Spleen (tissue), 11 donors: ENCODE results near the gene TNXB. TPM values are rescaled to one million over a fixed set of nuclear protein-coding genes. Genes with fewer than 3 reads are reported as not detected.

Experiments used
- DNase-seq: peaks from one replicate; pipeline ENCODE4 v3.0.0-alpha.2; 2020
- H3K27ac ChIP-seq, 8 donors: fragments of 200-600 bp; sonication (generic) in 7 of 8; 1 replicate in 4 of 8; 2 replicates in 4 of 8; pipeline versions ENCODE4 v1.5.0 to v1.8.0; 2016 to 2021; ENCODE audit warnings: inconsistent platforms in 4 of 8, mild to moderate bottlenecking in 4 of 8, moderate library complexity in 1 of 8
- H3K27me3 ChIP-seq, 7 donors: fragments of 200-600 bp; sonication (generic) in 6 of 7; replicated peaks in 1 of 7; 1 replicate in 4 of 7; 2 replicates in 3 of 7; pipeline versions ENCODE4 v1.5.0 to v1.8.0; 2016 to 2021; ENCODE audit warnings: inconsistent platforms in 3 of 7, mild to moderate bottlenecking in 1 of 7
- H3K36me3 ChIP-seq, 6 donors: fragments of 200-600 bp; sonication (generic) in 5 of 6; 1 replicate in 4 of 6; 2 replicates in 2 of 6; pipeline versions ENCODE4 v1.5.0 to v1.8.0; 2016 to 2021; ENCODE audit warnings: inconsistent platforms in 2 of 6
- H3K4me1 ChIP-seq, 6 donors: fragments of 200-600 bp; sonication (generic) in 5 of 6; 1 replicate in 3 of 6; 2 replicates in 3 of 6; pipeline versions ENCODE4 v1.5.0 to v1.8.0; 2016 to 2021; ENCODE audit warnings: inconsistent platforms in 3 of 6
- H3K4me3 ChIP-seq, 8 donors: fragments of 200-600 bp; sonication (generic) in 7 of 8; 1 replicate in 4 of 8; 2 replicates in 4 of 8; pipeline versions ENCODE4 v1.5.0 to v1.8.0; 2016 to 2021; ENCODE audit warnings: inconsistent platforms in 4 of 8, mild to moderate bottlenecking in 4 of 8, moderate library complexity in 2 of 8
- H3K9me3 ChIP-seq, 8 donors: fragments of 200-600 bp; sonication (generic) in 7 of 8; 1 replicate in 4 of 8; 2 replicates in 4 of 8; pipeline versions ENCODE4 v1.5.0 to v1.8.0; 2016 to 2021; ENCODE audit warnings: inconsistent platforms in 4 of 8
- POLR2A ChIP-seq, 3 donors: fragments of 450-650 bp; IDR thresholded peaks; one replicate each; pipeline ENCODE4 v1.5.1; 2017; ENCODE audit warnings: antibody characterized with exemption in 3 of 3, mild to moderate bottlenecking in 1 of 3
- POLR2AphosphoS5 ChIP-seq, 3 donors: sonication (generic); formaldehyde crosslinking; IDR thresholded peaks; one replicate each; pipeline ENCODE4 v1.5.1; 2017; ENCODE audit warnings: antibody characterized with exemption in 3 of 3
- WGBS, 5 donors: extraction: QIAGEN DNeasy Blood & Tissue Kit in 3 of 5; methylation state at CpG; one replicate each; pipeline versions ENCODE4 v1.1.5 to v1.1.7; 2013 to 2018; 5-methylcytosine and 5-hydroxymethylcytosine counted together
- intact Hi-C: fragments of 100-400 bp; cut with DNase I; formaldehyde crosslinking; loops from one replicate; pipeline ENCODE4 v1.15.0; 2023; ENCODE audit warnings: low total_unique reads
- polyA plus RNA-seq, 3 donors: library from polyadenylated mRNA; stranded (reverse); fragments of 200-250 nt; gene quantifications; one replicate each; pipeline ENCODE4 v1.2.1, GENCODE V29; 2013
- total RNA-seq, 7 donors: library from RNA; depleted of rRNA in 3 of 7; stranded (reverse); fragments of >200 nt in 3 of 7; fragmentation: NEBNext Ultra II Directional in 4 of 7; extraction: Animal tissue kit (Norgen Biotek cat#: 25700) in 4 of 7; gene quantifications; one replicate each; pipeline versions ENCODE4 v1.1.0 to v1.2.1, GENCODE V29; 2016 to 2021
- TF ChIP-seq, protein P1 (sequence below), 11 experiments: fragments of 200-600 bp in 7 of 11; fragments of 450-650 bp in 4 of 11; sonication (generic) in 4 of 11; IDR thresholded peaks in 8 of 11; conservative IDR thresholded peaks in 3 of 11; 1 replicate in 7 of 11; 2 replicates in 4 of 11; pipeline versions ENCODE4 v1.4.0 to v1.8.0; 2016 to 2021; ENCODE audit warnings: antibody characterized with exemption in 11 of 11, inconsistent platforms in 4 of 11, mild to moderate bottlenecking in 1 of 11
- donor health status: healthy with polysubstance abuse.
- donor health status: DM: no; HTN: no; CAD: no; lungs with moderate emphysema.
- donor health status: DM: no; HTN: no; CAD: no.
- donor health status: Bipolar disorder and iron deficiency.
- donor health status: healthy.
- donor health status: DM: no; HTN: no; CAD: no.
- donor health status: DM: yes; HTN: yes; CAD: no.

TNXB gene
- total and polyA plus RNA-seq, 10 donors: 13.7 to 117 (median 63.3) TPM

DNA sequence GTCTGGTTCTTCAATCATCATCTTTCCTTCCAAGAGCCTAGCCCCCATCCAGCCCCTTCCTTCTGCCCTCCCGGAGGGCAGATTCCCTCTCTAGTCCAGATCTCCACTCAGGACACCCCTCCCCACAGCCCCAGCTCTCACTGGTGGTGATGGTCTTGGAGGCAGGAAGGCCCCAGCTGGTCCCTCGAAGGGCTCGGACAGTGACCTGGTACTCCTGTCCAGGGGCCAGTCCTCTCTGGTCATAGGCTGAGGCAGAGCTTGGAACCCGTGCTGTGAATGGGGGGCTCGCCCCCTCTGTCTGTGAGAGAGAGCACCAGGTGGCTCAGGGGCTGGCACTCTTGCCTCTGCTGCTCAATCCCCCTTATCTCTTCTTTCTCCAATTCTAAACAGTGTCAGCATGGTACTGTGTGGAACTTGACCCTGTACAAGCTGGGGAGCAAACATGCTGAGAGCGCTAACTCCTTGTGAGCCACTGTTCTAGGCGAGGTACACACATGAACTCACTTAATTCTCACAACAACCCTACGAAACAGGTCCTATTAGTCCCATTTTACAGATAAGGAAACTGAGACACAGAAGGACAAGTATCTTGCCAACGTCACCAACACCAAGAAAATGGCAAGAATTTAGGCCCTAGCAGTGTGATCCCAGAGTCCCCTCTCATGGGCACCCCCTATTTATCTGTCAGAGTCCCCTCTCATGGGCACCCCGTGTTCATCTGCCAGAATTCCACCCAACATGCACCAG is 19.9 kb downstream of the TNXB start:
- WGBS, 5 donors: 85 to 93% (median 90%) methylated on average over 9 to 10 of the region's 10 CpGs
- H3K27ac ChIP-seq: peak overlapping the region in 2 of 8 donors; percentile 83 to 85
- no peak for TF ChIP-seq POLR2AphosphoS5 (IDR thresholded peaks at IDR 0.05)
- no peak for TF ChIP-seq POLR2A (IDR thresholded peaks at IDR 0.05)
- TF ChIP-seq, protein P1, sequence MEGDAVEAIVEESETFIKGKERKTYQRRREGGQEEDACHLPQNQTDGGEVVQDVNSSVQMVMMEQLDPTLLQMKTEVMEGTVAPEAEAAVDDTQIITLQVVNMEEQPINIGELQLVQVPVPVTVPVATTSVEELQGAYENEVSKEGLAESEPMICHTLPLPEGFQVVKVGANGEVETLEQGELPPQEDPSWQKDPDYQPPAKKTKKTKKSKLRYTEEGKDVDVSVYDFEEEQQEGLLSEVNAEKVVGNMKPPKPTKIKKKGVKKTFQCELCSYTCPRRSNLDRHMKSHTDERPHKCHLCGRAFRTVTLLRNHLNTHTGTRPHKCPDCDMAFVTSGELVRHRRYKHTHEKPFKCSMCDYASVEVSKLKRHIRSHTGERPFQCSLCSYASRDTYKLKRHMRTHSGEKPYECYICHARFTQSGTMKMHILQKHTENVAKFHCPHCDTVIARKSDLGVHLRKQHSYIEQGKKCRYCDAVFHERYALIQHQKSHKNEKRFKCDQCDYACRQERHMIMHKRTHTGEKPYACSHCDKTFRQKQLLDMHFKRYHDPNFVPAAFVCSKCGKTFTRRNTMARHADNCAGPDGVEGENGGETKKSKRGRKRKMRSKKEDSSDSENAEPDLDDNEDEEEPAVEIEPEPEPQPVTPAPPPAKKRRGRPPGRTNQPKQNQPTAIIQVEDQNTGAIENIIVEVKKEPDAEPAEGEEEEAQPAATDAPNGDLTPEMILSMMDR (IDR thresholded peaks at IDR 0.05 in 8 of 11, conservative IDR thresholded peaks at IDR 0.05 in 3 of 11): no peak
- H3K9me3 ChIP-seq: no peaks in the 10 kb centered on the region
- intact Hi-C loops: no loop called here
- H3K4me3 ChIP-seq: no peak overlapping the region
- DNase-seq: no peak
- H3K4me1 ChIP-seq: peaks cover 11 to 37% (median 21%) of the 10 kb centered on the region in 6 donors
- H3K36me3 ChIP-seq: peaks cover 0 to 2% (median 0%) of the 10 kb centered on the region in 6 donors
- H3K27me3 ChIP-seq: peaks cover 0 to 38% (median 13%) of the 10 kb centered on the region in 7 donors

DNA sequence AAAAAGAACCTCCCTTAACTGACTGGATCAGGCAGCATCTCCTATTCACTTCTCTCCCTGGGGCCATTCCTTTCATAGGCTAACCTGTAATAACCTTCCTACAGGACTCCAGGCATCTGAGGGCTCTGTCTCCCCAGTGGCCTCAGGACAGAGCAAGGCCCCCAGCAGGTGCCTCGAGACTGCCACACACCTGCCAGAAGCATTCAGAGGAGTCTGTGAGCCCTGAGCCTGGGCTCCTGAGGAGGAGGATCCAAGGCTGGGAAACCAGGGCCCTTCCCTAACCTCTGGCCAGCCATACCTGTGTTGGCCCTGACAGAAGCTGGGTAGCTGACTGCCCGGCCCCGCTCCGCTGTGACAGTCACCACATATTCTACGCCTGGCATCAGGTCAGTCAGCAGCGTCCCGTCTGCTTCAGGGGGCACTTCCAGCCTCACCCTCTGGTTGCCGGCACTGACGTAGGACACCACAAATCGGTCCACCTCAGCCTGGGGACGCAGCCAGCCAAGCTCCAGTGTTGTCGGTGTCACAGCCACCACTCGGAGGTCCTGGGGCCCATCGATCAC is 20.6 kb downstream of the TNXB start:
- peaks cover 0 to 42% (median 13%) of the 10 kb centered on the region in 7 donors for H3K27me3 ChIP-seq
- WGBS, 5 donors: 92 to 94% (median 93%) methylated on average over 14 of the region's 14 CpGs
- H3K27ac ChIP-seq: peak overlapping the region; percentile 59 to 89 (median 80)
- DNase-seq: no peak
- peaks cover 11 to 38% (median 21%) of the 10 kb centered on the region in 6 donors for H3K4me1 ChIP-seq
- no peak for TF ChIP-seq POLR2A (IDR thresholded peaks at IDR 0.05)
- TF ChIP-seq, protein P1 (IDR thresholded peaks at IDR 0.05 in 8 of 11, conservative IDR thresholded peaks at IDR 0.05 in 3 of 11): no peak
- TF ChIP-seq POLR2AphosphoS5 (IDR thresholded peaks at IDR 0.05): no peak
- peaks cover 0 to 9% (median 0%) of the 10 kb centered on the region in 6 donors for H3K36me3 ChIP-seq
- no peak overlapping the region for H3K4me3 ChIP-seq
- no peaks in the 10 kb centered on the region for H3K9me3 ChIP-seq
- intact Hi-C loops: no loop called here

DNA sequence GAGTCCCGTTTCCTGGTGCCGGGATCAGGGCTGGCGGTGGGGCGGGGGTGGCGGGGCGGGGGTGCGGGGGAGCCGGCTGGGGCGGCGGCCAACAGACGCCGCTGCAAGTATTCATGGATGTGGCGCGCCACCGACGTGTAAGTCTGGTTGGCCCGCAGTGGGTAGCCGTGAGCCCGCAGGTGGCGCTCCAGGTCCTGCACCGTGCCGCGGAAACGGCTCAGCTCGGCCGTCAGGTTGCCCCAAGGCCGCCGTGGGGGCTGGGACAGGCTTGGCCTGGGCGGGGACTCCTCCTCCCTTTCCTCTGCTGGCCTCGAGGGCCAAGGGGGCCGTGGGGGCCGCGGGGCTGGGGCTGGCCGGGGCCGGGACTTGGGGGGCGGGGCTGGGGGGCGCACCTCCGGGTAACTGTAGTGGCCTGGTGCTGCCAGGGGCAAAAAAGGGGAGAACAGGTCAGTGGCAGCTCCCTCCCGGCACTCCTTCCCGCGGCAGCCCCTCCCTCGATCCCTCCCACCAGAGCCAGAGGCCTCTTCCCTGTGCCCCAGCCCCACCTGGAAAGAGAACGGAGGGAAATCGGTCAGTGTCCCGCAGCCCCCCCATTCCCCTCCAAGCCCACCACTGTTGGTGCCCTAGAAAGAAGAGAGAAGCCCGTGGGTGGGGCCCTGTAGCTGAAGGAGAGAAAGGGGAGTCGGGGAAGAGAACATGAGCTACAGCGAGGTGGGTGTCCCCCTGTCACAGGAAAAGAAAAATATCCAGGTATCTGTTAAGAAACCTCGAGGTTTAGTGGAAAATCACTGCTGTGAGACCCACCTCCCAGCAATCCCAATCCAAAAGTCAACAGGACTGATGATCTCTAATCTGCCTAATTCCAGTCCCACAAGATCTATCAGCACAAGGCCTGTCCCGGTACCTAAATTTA is 21.3 kb downstream of the TNXB start:
- peaks cover 0 to 10% (median 0%) of the 10 kb centered on the region in 6 donors for H3K36me3 ChIP-seq
- peaks cover 11 to 43% (median 21%) of the 10 kb centered on the region in 6 donors for H3K4me1 ChIP-seq
- peak overlapping the region in 5 of 8 donors; percentile 5 to 58 (median 18) for H3K4me3 ChIP-seq
- intact Hi-C loops: no loop called here
- TF ChIP-seq POLR2A (IDR thresholded peaks at IDR 0.05) (no peak), POLR2AphosphoS5 (IDR thresholded peaks at IDR 0.05) (peak; percentile 65 to 84 (median 80))
- TF ChIP-seq, protein P1 (IDR thresholded peaks at IDR 0.05 in 8 of 11, conservative IDR thresholded peaks at IDR 0.05 in 3 of 11): peak in 10 of 11 experiments; percentile 22 to 77 (median 66)
- no peaks in the 10 kb centered on the region for H3K9me3 ChIP-seq
- peaks cover 0 to 42% (median 13%) of the 10 kb centered on the region in 7 donors for H3K27me3 ChIP-seq
- WGBS, 5 donors: 14 to 29% (median 16%) methylated on average over 18 to 50 of the region's 50 CpGs
- H3K27ac ChIP-seq: peak overlapping the region; percentile 59 to 89 (median 80)
- peak; percentile 94 for DNase-seq
